Body of pancreas (tissue), 4 donors: ENCODE data around the gene BRD3OS.

Source experiments
- POLR2A ChIP-seq, 3 donors: fragments of 450-650 bp; IDR thresholded peaks; one replicate each; pipeline ENCODE4 v1.6.1; 2016; ENCODE audit warnings: antibody characterized with exemption in 3 of 3, mild to moderate bottlenecking in 2 of 3
- TF ChIP-seq, protein P1 (sequence below), 7 experiments: fragments of 450-650 bp in 4 of 7; fragments of 200-600 bp in 3 of 7; sonication (generic) in 3 of 7; IDR thresholded peaks; one replicate each; pipeline ENCODE4 v1.5.1; 2016 to 2019; ENCODE audit warnings: antibody characterized with exemption in 7 of 7

DNA sequence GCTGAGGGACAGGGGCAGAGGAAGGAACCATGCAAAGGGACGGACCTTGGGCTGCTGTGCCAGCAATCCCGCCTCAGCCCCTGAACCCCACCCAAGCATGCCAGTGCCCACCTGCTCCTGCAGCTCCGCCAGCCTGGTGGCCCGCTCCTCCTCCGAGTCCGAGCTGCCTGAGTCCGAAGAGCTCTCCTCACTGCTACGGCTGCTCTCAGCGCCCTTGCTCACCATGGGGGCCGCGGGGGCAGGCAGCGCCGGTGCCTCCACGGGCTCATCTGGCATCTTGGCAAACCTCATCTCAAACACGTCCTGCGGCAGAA is 16.3 kb downstream of the BRD3OS start:
- TF ChIP-seq, protein P1, sequence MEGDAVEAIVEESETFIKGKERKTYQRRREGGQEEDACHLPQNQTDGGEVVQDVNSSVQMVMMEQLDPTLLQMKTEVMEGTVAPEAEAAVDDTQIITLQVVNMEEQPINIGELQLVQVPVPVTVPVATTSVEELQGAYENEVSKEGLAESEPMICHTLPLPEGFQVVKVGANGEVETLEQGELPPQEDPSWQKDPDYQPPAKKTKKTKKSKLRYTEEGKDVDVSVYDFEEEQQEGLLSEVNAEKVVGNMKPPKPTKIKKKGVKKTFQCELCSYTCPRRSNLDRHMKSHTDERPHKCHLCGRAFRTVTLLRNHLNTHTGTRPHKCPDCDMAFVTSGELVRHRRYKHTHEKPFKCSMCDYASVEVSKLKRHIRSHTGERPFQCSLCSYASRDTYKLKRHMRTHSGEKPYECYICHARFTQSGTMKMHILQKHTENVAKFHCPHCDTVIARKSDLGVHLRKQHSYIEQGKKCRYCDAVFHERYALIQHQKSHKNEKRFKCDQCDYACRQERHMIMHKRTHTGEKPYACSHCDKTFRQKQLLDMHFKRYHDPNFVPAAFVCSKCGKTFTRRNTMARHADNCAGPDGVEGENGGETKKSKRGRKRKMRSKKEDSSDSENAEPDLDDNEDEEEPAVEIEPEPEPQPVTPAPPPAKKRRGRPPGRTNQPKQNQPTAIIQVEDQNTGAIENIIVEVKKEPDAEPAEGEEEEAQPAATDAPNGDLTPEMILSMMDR (IDR thresholded peaks at IDR 0.05), result no peak
- TF ChIP-seq POLR2A (IDR thresholded peaks at IDR 0.05), result no peak
